GM12878 (cell line): Measurements from ENCODE around the gene POLR2I. TPM values are rescaled to one million over a fixed set of nuclear protein-coding genes. Genes with fewer than 3 reads are reported as not detected.

ENCODE experiments used
- FOXM1 ChIP-seq: IDR thresholded peaks from 2 replicates; pipeline ENCODE4 v1.6.1; 2012; ENCODE audit warnings: low read depth, mild to moderate bottlenecking, inconsistent platforms, low read length, moderate library complexity
- MEF2B ChIP-seq: fragments of 450-650 bp; IDR thresholded peaks from 2 replicates; pipeline ENCODE4 v1.6.1; 2018; ENCODE audit warnings: mild to moderate bottlenecking, moderate library complexity; ENCODE audit not compliant: partially characterized antibody, poor library complexity, severe bottlenecking
- SRF ChIP-seq, 2 experiments: IDR thresholded peaks; 2 replicates each; pipeline ENCODE4 v1.6.1; 2011; ENCODE audit warnings: low read depth in 2 of 2, low read length in 2 of 2, mild to moderate bottlenecking in 1 of 2, moderate library complexity in 1 of 2
- polyA plus RNA-seq, 11 experiments: library from polyadenylated mRNA; depleted of rRNA in 4 of 11; unstranded in 6 of 11; stranded (reverse) in 5 of 11; fragments of >200 nt; fragmentation: Nextera tagmentation in 4 of 11; fragmentation: Illumina TruSeq in 1 of 11; extraction: Ambion mirVana in 4 of 11; extraction: Trizol in 1 of 11; gene quantifications; 1 replicate in 1 of 11; 2 replicates in 10 of 11; pipeline versions ENCODE4 v1.2.1 to v1.2.3, GENCODE V29; 2011 to 2016; ENCODE audit warnings: inconsistent platforms in 2 of 11, missing spikeins in 2 of 11, low read depth in 1 of 11
- total RNA-seq, 4 experiments: library from RNA; depleted of rRNA in 3 of 4; stranded (reverse); fragments of >200 nt in 3 of 4; fragmentation: Illumina TruSeq in 1 of 4; extraction: Trizol in 1 of 4; gene quantifications; 2 replicates each; pipeline versions ENCODE4 v1.2.1 to v1.2.3, GENCODE V29; 2013 to 2021
- TF ChIP-seq, protein P1 (sequence below): fragments of 450-650 bp; IDR thresholded peaks from 2 replicates; pipeline ENCODE4 v1.6.1; 2016; ENCODE audit warnings: mild to moderate bottlenecking, moderate library complexity, borderline replicate concordance
- TF ChIP-seq, protein P2 (sequence below): fragments of 450-650 bp; IDR thresholded peaks from 2 replicates; pipeline ENCODE4 v1.6.1; 2017; ENCODE audit warnings: mild to moderate bottlenecking

The POLR2I gene
- total and polyA plus RNA-seq, 10 of the 15 experiments (the other 5 are each of a cell fraction or from before 2014, with no cell fraction given) = 30.9 to 272 (median 202) TPM

DNA sequence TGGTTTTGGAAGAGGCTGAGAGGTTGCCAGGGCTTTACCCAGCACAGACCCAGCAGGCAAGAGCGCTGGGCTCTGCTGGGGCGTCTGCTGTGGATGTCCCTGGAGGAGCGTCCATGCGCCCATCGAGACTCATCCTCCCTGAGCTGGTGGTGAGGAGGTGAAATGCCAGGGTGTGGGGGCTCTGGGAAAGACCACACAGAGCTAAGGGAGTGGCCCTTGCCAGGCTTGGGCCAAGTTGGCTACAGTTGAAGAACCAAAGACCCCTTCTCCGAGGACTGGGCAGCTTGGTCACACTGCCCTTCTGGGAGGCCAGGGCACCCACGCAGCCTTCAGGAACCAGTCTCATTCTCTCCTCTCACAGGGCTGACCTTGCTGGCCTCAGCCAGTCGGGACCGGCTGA lies 28.3 kb downstream of the POLR2I start (continued):
- TF ChIP-seq, protein P1, sequence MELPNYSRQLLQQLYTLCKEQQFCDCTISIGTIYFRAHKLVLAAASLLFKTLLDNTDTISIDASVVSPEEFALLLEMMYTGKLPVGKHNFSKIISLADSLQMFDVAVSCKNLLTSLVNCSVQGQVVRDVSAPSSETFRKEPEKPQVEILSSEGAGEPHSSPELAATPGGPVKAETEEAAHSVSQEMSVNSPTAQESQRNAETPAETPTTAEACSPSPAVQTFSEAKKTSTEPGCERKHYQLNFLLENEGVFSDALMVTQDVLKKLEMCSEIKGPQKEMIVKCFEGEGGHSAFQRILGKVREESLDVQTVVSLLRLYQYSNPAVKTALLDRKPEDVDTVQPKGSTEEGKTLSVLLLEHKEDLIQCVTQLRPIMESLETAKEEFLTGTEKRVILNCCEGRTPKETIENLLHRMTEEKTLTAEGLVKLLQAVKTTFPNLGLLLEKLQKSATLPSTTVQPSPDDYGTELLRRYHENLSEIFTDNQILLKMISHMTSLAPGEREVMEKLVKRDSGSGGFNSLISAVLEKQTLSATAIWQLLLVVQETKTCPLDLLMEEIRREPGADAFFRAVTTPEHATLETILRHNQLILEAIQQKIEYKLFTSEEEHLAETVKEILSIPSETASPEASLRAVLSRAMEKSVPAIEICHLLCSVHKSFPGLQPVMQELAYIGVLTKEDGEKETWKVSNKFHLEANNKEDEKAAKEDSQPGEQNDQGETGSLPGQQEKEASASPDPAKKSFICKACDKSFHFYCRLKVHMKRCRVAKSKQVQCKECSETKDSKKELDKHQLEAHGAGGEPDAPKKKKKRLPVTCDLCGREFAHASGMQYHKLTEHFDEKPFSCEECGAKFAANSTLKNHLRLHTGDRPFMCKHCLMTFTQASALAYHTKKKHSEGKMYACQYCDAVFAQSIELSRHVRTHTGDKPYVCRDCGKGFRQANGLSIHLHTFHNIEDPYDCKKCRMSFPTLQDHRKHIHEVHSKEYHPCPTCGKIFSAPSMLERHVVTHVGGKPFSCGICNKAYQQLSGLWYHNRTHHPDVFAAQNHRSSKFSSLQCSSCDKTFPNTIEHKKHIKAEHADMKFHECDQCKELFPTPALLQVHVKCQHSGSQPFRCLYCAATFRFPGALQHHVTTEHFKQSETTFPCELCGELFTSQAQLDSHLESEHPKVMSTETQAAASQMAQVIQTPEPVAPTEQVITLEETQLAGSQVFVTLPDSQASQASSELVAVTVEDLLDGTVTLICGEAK = no peak
- no peak for TF ChIP-seq FOXM1
- TF ChIP-seq MEF2B = no peak
- TF ChIP-seq SRF (IDR thresholded peaks at IDR 0.05; ENCODE audit: low read depth in 2 of 2, low read length in 2 of 2) = no peak
- TF ChIP-seq, protein P2, sequence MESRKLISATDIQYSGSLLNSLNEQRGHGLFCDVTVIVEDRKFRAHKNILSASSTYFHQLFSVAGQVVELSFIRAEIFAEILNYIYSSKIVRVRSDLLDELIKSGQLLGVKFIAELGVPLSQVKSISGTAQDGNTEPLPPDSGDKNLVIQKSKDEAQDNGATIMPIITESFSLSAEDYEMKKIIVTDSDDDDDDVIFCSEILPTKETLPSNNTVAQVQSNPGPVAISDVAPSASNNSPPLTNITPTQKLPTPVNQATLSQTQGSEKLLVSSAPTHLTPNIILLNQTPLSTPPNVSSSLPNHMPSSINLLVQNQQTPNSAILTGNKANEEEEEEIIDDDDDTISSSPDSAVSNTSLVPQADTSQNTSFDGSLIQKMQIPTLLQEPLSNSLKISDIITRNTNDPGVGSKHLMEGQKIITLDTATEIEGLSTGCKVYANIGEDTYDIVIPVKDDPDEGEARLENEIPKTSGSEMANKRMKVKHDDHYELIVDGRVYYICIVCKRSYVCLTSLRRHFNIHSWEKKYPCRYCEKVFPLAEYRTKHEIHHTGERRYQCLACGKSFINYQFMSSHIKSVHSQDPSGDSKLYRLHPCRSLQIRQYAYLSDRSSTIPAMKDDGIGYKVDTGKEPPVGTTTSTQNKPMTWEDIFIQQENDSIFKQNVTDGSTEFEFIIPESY = no peak
